Loucy (cell line): ENCODE data around the gene HLA-DOA.

Experiments used
- CTCF ChIP-seq: fragments of 200-600 bp; sonication (generic); conservative IDR thresholded peaks from 2 replicates; pipeline ENCODE4 v1.5.1; 2014; ENCODE audit warnings: mild to moderate bottlenecking, antibody characterized with exemption, low read length
- EZH2phosphoT487 ChIP-seq: fragments of 200-600 bp; IDR thresholded peaks from 2 replicates; pipeline ENCODE4 v1.6.1; 2018; ENCODE audit warnings: antibody characterized with exemption, mild to moderate bottlenecking, moderate library complexity, borderline replicate concordance

DNA sequence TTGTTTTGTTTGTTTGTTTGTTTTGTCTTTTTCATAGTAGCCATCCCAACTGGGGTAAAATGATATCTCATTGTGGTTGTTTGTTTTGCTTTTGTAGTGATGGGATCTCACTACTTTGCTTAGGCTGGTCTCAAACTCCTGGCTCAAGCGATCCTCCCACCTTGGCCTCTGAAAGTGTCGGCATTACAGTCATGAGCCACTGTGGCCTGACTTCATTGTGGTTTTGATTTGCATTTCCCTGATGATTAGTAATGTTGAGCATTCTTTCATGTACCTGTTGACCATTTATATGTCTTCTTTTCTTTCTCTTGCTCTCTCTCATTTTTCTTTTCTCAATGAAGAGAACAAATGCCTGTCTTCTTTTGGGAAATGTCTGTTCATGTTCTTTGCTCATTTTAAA, 30.8 kb upstream of the HLA-DOA start:
- TF ChIP-seq CTCF = no peak
- TF ChIP-seq EZH2phosphoT487 = no peak
